A673 (cell line): Measurements from ENCODE around the gene TJP2.

Experiments used
- EZH2 ChIP-seq: fragments of 200-600 bp; sonication (generic); IDR thresholded peaks from 2 replicates; pipeline ENCODE4 v1.6.1; 2017; ENCODE audit warnings: borderline replicate concordance, low read depth, mild to moderate bottlenecking, mixed read lengths, antibody characterized with exemption, low read length; ENCODE audit not compliant: poor library complexity, severe bottlenecking
- TF ChIP-seq, protein P1 (sequence below): fragments of 300-800, 200-600 bp; sonication (generic); conservative IDR thresholded peaks from 2 replicates; pipeline ENCODE4 v1.5.1; 2017; ENCODE audit warnings: low read depth, mild to moderate bottlenecking, antibody characterized with exemption, low read length, moderate library complexity, mixed read lengths

DNA sequence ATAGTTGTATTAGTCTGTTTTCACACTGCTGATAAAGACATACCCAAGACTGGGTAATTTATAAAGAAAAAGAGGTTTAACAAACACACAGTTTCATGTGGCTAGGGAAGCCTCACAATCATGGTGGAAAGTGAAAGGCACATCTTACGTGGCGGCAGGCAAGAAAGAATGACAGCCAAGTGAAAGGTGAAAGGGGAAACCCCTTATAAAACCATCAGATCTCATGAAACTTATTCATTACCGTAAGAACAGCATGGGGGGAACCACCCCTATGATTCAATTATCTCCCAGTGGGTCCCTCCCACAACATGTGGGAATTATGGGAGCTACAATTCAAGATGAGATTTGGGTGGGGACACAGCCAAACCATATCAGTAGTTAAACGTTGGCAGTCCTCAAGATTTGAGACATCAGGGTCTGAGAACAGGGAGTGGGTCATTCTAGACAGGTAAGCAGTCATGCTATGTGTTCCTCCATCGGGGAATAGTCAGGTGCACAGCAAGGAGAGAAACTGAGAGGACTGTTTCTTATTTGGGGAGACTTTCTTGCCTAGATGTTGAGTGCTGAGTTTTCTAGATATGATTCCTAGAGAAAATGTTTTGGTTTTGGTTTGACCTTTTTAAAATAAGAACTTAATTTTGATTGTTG lies 105.1 kb downstream of the TJP2 start:
- no peak for TF ChIP-seq EZH2
- TF ChIP-seq, protein P1, sequence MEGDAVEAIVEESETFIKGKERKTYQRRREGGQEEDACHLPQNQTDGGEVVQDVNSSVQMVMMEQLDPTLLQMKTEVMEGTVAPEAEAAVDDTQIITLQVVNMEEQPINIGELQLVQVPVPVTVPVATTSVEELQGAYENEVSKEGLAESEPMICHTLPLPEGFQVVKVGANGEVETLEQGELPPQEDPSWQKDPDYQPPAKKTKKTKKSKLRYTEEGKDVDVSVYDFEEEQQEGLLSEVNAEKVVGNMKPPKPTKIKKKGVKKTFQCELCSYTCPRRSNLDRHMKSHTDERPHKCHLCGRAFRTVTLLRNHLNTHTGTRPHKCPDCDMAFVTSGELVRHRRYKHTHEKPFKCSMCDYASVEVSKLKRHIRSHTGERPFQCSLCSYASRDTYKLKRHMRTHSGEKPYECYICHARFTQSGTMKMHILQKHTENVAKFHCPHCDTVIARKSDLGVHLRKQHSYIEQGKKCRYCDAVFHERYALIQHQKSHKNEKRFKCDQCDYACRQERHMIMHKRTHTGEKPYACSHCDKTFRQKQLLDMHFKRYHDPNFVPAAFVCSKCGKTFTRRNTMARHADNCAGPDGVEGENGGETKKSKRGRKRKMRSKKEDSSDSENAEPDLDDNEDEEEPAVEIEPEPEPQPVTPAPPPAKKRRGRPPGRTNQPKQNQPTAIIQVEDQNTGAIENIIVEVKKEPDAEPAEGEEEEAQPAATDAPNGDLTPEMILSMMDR, result no peak
